Gastrocnemius medialis (tissue), 4 donors: Measurements from ENCODE around the gene PRCD. TPM values are rescaled to one million over a fixed set of nuclear protein-coding genes. Genes with fewer than 3 reads are reported as not detected.

Experiments
- ATAC-seq, 2 donors: fragments of 150-250 bp; one replicate each; pipeline ENCODE4 v1.9.1; 2016
- DNase-seq, 2 donors: peaks; one replicate each; pipeline ENCODE4 v3.0.0-alpha.2; 2019
- H3K27ac ChIP-seq, 4 donors: fragments of 200-600 bp; sonication (generic); 1 replicate in 1 of 4; 2 replicates in 3 of 4; pipeline ENCODE4 v1.5.1; 2016 to 2018; ENCODE audit warnings: mild to moderate bottlenecking in 2 of 4, moderate library complexity in 1 of 4
- H3K27me3 ChIP-seq, 3 donors: fragments of 200-600 bp; sonication (generic) in 2 of 3; 1 replicate in 1 of 3; 2 replicates in 2 of 3; pipeline versions ENCODE4 v1.5.1 to v1.6.0; 2016 to 2019; ENCODE audit warnings: mild to moderate bottlenecking in 1 of 3, moderate library complexity in 1 of 3
- H3K36me3 ChIP-seq, 2 donors: fragments of 200-600 bp; sonication (generic) in 1 of 2; one replicate each; pipeline ENCODE4 v1.5.1; 2017 to 2018
- H3K4me1 ChIP-seq, 2 donors: fragments of 200-600 bp; sonication (generic) in 1 of 2; one replicate each; pipeline ENCODE4 v1.5.1; 2016 to 2017; ENCODE audit warnings: mild to moderate bottlenecking in 2 of 2
- H3K4me3 ChIP-seq, 4 donors: fragments of 200-600 bp; sonication (generic) in 3 of 4; 1 replicate in 1 of 4; 2 replicates in 3 of 4; pipeline ENCODE4 v1.5.1; 2016 to 2019; ENCODE audit warnings: mild to moderate bottlenecking in 2 of 4
- H3K9me3 ChIP-seq, 3 donors: fragments of 200-600 bp; sonication (generic) in 2 of 3; 1 replicate in 1 of 3; 2 replicates in 2 of 3; pipeline ENCODE4 v1.5.1; 2016 to 2019
- CTCF ChIP-seq, 5 experiments: fragments of 450-650 bp in 3 of 5; fragments of 200-600 bp in 2 of 5; sonication (generic) in 2 of 5; IDR thresholded peaks in 4 of 5; conservative IDR thresholded peaks in 1 of 5; 1 replicate in 4 of 5; 2 replicates in 1 of 5; pipeline ENCODE4 v1.5.1; 2016 to 2019; ENCODE audit warnings: antibody characterized with exemption in 5 of 5, mild to moderate bottlenecking in 3 of 5, moderate library complexity in 3 of 5
- POLR2A ChIP-seq, 2 donors: fragments of 450-650 bp; IDR thresholded peaks; one replicate each; pipeline ENCODE4 v1.6.1; 2017; ENCODE audit warnings: antibody characterized with exemption in 2 of 2, mild to moderate bottlenecking in 2 of 2, moderate library complexity in 2 of 2
- in situ Hi-C, 4 donors: fragments of 200-750 bp; cut with MboI; loops; one replicate each; pipeline versions ENCODE4 v1.15.0 to v1.8.0; 2017; ENCODE audit warnings: low sequenced_read_pairs in 4 of 4
- intact Hi-C: fragments of 100-400 bp; cut with DNase I; formaldehyde crosslinking; loops from one replicate; pipeline ENCODE4 v1.15.1; 2023; ENCODE audit warnings: low total_unique reads
- total RNA-seq, 4 donors: library from RNA; depleted of rRNA; stranded (reverse); fragments of >200 nt; gene quantifications; one replicate each; pipeline versions ENCODE4 v1.1.0 to v1.2.3, GENCODE V29; 2016

PRCD gene
- total RNA-seq, 4 donors from 2014 or later: 0.33 to 3.7 (median 1.1) TPM; not detected in 1

DNA sequence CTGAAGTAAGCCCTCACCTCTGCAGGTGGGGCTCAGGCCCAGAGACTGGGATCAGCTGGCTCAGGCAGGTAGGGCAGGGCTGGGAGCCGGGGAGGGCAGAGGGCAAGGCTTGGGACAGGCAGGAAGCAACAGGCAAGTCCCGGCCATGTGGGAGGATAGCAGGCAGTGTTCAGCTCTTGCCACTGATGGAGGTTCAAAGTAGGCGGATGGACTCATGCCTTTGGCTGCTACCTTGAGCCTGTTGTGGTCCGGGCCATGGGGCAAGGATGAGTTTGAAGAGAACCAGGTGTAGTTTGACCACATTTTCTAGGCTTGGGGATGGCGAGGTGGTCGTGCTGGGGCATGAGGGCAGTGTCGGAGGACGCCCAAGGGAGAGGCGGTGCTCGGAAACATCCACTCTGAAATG lies 2.7 kb downstream of the PRCD start:
- intact Hi-C loops (no loop called here), in situ Hi-C loops (no loop called here)
- Histone ChIP-seq H3K27me3 (peaks cover 0 to 8% (median 0%) of the 10 kb centered on the region in 3 donors), H3K36me3 (no peaks in the 10 kb centered on the region), H3K4me3 (no peak overlapping the region), H3K27ac (no peak overlapping the region), H3K9me3 (no peaks in the 10 kb centered on the region), H3K4me1 (peaks cover 56 to 70% of the 10 kb centered on the region in 2 donors)
- no peak for ATAC-seq
- no peak for DNase-seq
- TF ChIP-seq POLR2A (IDR thresholded peaks at IDR 0.05) (no peak), CTCF (IDR thresholded peaks at IDR 0.05 in 4 of 5, conservative IDR thresholded peaks at IDR 0.05 in 1 of 5) (no peak)

DNA sequence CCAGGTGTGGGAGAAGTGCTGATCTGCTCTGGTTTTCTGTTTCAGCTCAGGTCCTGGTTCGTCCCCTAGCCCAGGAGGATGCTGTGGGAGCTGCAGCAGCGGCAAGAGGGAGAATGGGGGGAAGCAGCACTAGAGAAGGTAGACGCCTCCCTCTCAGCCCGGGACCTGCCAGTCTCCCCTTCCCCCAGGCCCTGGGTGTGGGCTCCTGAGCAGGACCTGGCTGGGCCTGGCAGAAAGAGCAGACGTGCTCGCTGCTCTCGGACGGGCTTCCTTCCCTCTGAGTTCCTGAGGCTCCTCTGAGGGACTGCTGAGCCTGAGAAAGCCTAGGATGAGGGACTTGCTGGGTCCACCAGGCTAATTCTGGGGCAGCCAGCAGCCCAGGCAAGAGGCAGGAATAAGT lies 3.1 kb downstream of the PRCD start:
- intact Hi-C loops (no loop called here), in situ Hi-C loops (no loop called here)
- Histone ChIP-seq H3K36me3 (no peaks in the 10 kb centered on the region), H3K27me3 (peaks cover 0 to 4% (median 0%) of the 10 kb centered on the region in 3 donors), H3K27ac (no peak overlapping the region), H3K4me3 (no peak overlapping the region), H3K9me3 (no peaks in the 10 kb centered on the region), H3K4me1 (peaks cover 59 to 74% of the 10 kb centered on the region in 2 donors)
- no peak for DNase-seq
- TF ChIP-seq CTCF (IDR thresholded peaks at IDR 0.05 in 4 of 5, conservative IDR thresholded peaks at IDR 0.05 in 1 of 5) (no peak), POLR2A (IDR thresholded peaks at IDR 0.05) (no peak)
- no peak for ATAC-seq

DNA sequence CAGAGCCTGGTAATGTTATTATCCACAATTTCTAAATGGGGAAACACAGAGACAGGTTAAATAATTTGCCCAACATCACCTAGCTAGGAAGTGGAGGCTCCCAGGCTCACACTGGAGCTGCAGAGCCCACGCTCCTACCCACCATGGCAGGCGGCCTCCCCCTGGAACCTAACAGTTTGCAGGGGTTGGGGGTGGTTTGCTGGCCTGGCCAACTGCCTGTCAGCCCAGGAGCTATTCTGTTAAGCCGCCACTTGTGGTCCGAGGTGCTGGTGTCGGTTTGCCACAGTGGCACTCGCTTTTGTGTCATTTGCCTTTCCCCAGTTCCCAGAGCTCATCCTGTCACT lies 3.6 kb downstream of the PRCD start:
- in situ Hi-C loops: no loop called here
- DNase-seq (no peak), ATAC-seq (no peak)
- TF ChIP-seq POLR2A (IDR thresholded peaks at IDR 0.05): no peak
- no peak for TF ChIP-seq CTCF (IDR thresholded peaks at IDR 0.05 in 4 of 5, conservative IDR thresholded peaks at IDR 0.05 in 1 of 5)
- H3K27ac ChIP-seq: peak overlapping the region in 1 of 4 donors; percentile 37
- H3K4me1 ChIP-seq: peaks cover 64 to 76% of the 10 kb centered on the region in 2 donors
- no peaks in the 10 kb centered on the region for H3K9me3 ChIP-seq
- H3K36me3 ChIP-seq: no peaks in the 10 kb centered on the region
- no peak overlapping the region for H3K4me3 ChIP-seq
- intact Hi-C loops: no loop called here
- no peaks in the 10 kb centered on the region for H3K27me3 ChIP-seq

- intact Hi-C loops (no loop called here), in situ Hi-C loops (no loop called here)
- TF ChIP-seq CTCF (IDR thresholded peaks at IDR 0.05 in 4 of 5, conservative IDR thresholded peaks at IDR 0.05 in 1 of 5) (no peak), POLR2A (IDR thresholded peaks at IDR 0.05) (no peak)
- ATAC-seq: no peak
- H3K4me1 ChIP-seq: peaks cover 69 to 74% of the 10 kb centered on the region in 2 donors
- H3K4me3 ChIP-seq: peak overlapping the region in 1 of 4 donors; percentile 5
- DNase-seq: no peak
- H3K27me3 ChIP-seq: no peaks in the 10 kb centered on the region
- peak overlapping the region; percentile 51 to 69 (median 63) for H3K27ac ChIP-seq
- H3K36me3 ChIP-seq: no peaks in the 10 kb centered on the region
- H3K9me3 ChIP-seq: no peaks in the 10 kb centered on the region
Observed at GRCh38 chr17:76543826-76544545, 4.1 kb downstream of the PRCD start.
